Sigmoid colon (tissue), 3 donors: ENCODE measurements around the gene DND1.
"Not testable (repeated sequence)": the region's sequence is repeated elsewhere in the genome, so short reads cannot be mapped to it uniquely, and the experiment has no call there.

Experiments used
- POLR2A ChIP-seq, 2 donors: fragments of 450-650 bp; IDR thresholded peaks; one replicate each; pipeline ENCODE4 v1.6.1; 2016; ENCODE audit warnings: antibody characterized with exemption in 2 of 2, mild to moderate bottlenecking in 2 of 2, moderate library complexity in 2 of 2
- TF ChIP-seq, protein P1 (sequence below), 4 experiments: fragments of 450-650 bp in 3 of 4; fragments of 200-600 bp in 1 of 4; IDR thresholded peaks; one replicate each; pipeline ENCODE4 v1.5.1; 2016 to 2019; ENCODE audit warnings: antibody characterized with exemption in 4 of 4, mild to moderate bottlenecking in 3 of 4, moderate library complexity in 2 of 4

DNA sequence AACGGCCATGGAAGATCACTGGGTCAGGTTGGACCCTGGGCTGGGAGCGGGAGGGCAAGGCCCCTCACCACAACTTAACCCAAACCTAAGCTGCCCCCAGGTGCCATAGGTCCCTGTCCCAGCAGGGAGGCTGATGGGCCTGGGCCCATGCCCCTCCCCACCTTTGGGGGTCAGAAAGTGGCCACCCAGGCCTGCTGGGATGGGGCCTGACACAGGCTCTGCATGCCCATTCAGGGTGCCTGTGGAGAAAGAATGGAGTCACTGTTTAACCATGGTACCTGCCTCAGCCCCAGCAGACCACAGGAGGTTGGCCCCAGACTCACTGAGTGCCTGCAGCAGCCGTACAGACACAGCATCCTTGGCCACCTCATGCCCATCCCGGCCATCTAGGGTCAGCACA, 2.3 kb downstream of the DND1 start:
- TF ChIP-seq, protein P1, sequence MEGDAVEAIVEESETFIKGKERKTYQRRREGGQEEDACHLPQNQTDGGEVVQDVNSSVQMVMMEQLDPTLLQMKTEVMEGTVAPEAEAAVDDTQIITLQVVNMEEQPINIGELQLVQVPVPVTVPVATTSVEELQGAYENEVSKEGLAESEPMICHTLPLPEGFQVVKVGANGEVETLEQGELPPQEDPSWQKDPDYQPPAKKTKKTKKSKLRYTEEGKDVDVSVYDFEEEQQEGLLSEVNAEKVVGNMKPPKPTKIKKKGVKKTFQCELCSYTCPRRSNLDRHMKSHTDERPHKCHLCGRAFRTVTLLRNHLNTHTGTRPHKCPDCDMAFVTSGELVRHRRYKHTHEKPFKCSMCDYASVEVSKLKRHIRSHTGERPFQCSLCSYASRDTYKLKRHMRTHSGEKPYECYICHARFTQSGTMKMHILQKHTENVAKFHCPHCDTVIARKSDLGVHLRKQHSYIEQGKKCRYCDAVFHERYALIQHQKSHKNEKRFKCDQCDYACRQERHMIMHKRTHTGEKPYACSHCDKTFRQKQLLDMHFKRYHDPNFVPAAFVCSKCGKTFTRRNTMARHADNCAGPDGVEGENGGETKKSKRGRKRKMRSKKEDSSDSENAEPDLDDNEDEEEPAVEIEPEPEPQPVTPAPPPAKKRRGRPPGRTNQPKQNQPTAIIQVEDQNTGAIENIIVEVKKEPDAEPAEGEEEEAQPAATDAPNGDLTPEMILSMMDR (IDR thresholded peaks at IDR 0.05), result not testable (repeated sequence)
- not testable (repeated sequence) for TF ChIP-seq POLR2A (IDR thresholded peaks at IDR 0.05)
